Measurements from ENCODE around the gene ASCL1.

ASCL1 gene

GRCh38 chr12:102957339-102958050 is at the start of gene ASCL1:
TSS of gene ASCL1 (plus strand) at chr12:102957674. CDS start at chr12:102958245, 571 bp downstream.
- DNase-seq = no peak

GRCh38 chr12:102907918-102908317 is 49.6 kb upstream of the ASCL1 start:
- DNase-seq = no peak

GRCh38 chr12:102910137-102910536 is 47.3 kb upstream of the ASCL1 start:
- DNase-seq = no peak

- no peak for DNase-seq
Measured at GRCh38 chr12:102910792-102911191, 46.7 kb upstream of the ASCL1 start.

GRCh38 chr12:102911320-102911719 is 46.2 kb upstream of the ASCL1 start:
- DNase-seq = no peak

- DNase-seq = no peak
Measured at GRCh38 chr12:102912258-102912657, 45.2 kb upstream of the ASCL1 start.

GRCh38 chr12:102913453-102914226 is 43.8 kb upstream of the ASCL1 start:
- no peak for DNase-seq

GRCh38 chr12:102916252-102917025 is 41.0 kb upstream of the ASCL1 start:
- no peak for DNase-seq

- DNase-seq = peak; percentile 1
Measured at GRCh38 chr12:102917026-102917787, 40.3 kb upstream of the ASCL1 start, which contains the start of gene PAH. TSS of gene PAH (minus strand) at chr12:102917244. CDS start at chr12:102917130, 114 bp downstream.

GRCh38 chr12:102918840-102919239 is 38.6 kb upstream of the ASCL1 start:
- no peak for DNase-seq

GRCh38 chr12:102920271-102920670 is 37.2 kb upstream of the ASCL1 start:
- no peak for DNase-seq

- DNase-seq = no peak
Measured at GRCh38 chr12:102921240-102921639, 36.2 kb upstream of the ASCL1 start.

- DNase-seq = no peak
Measured at GRCh38 chr12:102927220-102927619, 30.3 kb upstream of the ASCL1 start.

GRCh38 chr12:102933168-102933567 is 24.3 kb upstream of the ASCL1 start:
- DNase-seq = no peak

GRCh38 chr12:102939059-102939458 is 18.4 kb upstream of the ASCL1 start:
- no peak for DNase-seq

- DNase-seq = no peak
Measured at GRCh38 chr12:102939670-102940222, 17.7 kb upstream of the ASCL1 start.

- DNase-seq = no peak
Measured at GRCh38 chr12:102946042-102946441, 11.4 kb upstream of the ASCL1 start.

GRCh38 chr12:102948941-102949352 is 8.5 kb upstream of the ASCL1 start:
- DNase-seq = no peak

- no peak for DNase-seq
Measured at GRCh38 chr12:102950107-102950949, 7.1 kb upstream of the ASCL1 start.

GRCh38 chr12:102950950-102951619 is 6.4 kb upstream of the ASCL1 start:
- no peak for DNase-seq

- no peak for DNase-seq
Measured at GRCh38 chr12:102951841-102952240, 5.6 kb upstream of the ASCL1 start.
